Fibroblast of lung (primary cell): Measurements from ENCODE around the gene ADCY5.

Experiments used
- EZH2 ChIP-seq: IDR thresholded peaks from 2 replicates; pipeline ENCODE4 v1.5.1; 2012; ENCODE audit warnings: low read length, control low read depth, mild to moderate bottlenecking; ENCODE audit errors: missing control alignments
- TF ChIP-seq, protein P1 (sequence below), 2 donors: IDR thresholded peaks in 1 of 2; conservative IDR thresholded peaks in 1 of 2; 1 replicate in 1 of 2; 2 replicates in 1 of 2; pipeline ENCODE4 v1.5.1; 2011 to 2012; ENCODE audit warnings: low read length in 2 of 2, control low read depth in 1 of 2, inconsistent platforms in 1 of 2, low read depth in 1 of 2, mild to moderate bottlenecking in 1 of 2

DNA sequence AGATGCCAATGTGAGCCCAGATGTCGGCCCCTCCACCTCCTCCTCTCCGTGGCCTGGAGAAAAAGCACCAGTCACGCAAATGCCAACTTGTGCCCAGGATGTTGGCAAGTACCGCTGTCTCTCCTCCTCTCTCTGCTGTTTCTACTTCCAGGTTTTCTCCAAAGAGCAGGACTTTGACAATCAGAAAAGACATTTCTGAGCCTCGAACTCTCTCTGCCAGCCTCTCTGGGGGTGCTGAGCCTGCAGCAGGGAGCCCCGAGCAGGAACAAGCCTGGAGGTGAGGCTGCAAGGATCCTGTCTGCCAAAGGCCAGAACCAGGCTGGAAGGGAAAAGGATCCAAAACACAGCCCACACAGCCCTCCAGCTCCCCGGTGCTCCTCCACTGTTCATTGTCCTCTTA lies 157.5 kb downstream of the ADCY5 start:
- TF ChIP-seq, protein P1, sequence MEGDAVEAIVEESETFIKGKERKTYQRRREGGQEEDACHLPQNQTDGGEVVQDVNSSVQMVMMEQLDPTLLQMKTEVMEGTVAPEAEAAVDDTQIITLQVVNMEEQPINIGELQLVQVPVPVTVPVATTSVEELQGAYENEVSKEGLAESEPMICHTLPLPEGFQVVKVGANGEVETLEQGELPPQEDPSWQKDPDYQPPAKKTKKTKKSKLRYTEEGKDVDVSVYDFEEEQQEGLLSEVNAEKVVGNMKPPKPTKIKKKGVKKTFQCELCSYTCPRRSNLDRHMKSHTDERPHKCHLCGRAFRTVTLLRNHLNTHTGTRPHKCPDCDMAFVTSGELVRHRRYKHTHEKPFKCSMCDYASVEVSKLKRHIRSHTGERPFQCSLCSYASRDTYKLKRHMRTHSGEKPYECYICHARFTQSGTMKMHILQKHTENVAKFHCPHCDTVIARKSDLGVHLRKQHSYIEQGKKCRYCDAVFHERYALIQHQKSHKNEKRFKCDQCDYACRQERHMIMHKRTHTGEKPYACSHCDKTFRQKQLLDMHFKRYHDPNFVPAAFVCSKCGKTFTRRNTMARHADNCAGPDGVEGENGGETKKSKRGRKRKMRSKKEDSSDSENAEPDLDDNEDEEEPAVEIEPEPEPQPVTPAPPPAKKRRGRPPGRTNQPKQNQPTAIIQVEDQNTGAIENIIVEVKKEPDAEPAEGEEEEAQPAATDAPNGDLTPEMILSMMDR (conservative IDR thresholded peaks at IDR 0.05 in 1 of 2, IDR thresholded peaks at IDR 0.05 in 1 of 2; ENCODE audit: low read depth in 1 of 2, low read length in 2 of 2): no peak
- no peak for TF ChIP-seq EZH2
